Panc1 (cell line): ENCODE data around the gene FBXO45.

ENCODE experiments used
- CTCF ChIP-seq: fragments of 450-650 bp; IDR thresholded peaks from 2 replicates; pipeline ENCODE4 v1.5.1; 2017; ENCODE audit warnings: mild to moderate bottlenecking
- POLR2AphosphoS5 ChIP-seq: IDR thresholded peaks from 2 replicates; pipeline ENCODE4 v1.6.1; 2012; ENCODE audit warnings: mild to moderate bottlenecking, low read depth, low read length, moderate library complexity

DNA sequence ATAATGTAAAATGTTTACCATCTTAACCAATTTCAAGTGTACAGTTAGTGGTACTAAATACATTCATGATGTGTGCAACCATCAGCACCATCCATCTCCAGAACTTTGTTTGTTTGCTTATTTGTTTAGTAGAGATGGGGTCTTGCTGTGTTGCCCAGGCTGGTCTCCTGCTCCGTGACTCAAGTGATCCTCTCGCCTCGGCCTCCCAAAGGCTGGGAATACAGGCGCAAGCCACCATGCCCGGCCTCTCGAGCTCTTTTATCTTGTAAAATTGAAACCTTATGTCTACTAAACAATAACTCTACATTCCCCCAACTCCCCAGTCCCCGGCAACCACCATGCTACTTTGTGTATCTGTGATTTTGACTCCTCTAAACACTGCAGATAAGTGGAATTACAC, 31.9 kb downstream of the FBXO45 start:
- TF ChIP-seq POLR2AphosphoS5 (no peak), CTCF (no peak)
